ENCODE data around the gene SGCE. TPM values are rescaled to one million over a fixed set of nuclear protein-coding genes. Genes with fewer than 3 reads are reported as not detected.

Gene SGCE
- total RNA-seq, 1 experiment from 2014 or later, result 19.0 TPM

DNA sequence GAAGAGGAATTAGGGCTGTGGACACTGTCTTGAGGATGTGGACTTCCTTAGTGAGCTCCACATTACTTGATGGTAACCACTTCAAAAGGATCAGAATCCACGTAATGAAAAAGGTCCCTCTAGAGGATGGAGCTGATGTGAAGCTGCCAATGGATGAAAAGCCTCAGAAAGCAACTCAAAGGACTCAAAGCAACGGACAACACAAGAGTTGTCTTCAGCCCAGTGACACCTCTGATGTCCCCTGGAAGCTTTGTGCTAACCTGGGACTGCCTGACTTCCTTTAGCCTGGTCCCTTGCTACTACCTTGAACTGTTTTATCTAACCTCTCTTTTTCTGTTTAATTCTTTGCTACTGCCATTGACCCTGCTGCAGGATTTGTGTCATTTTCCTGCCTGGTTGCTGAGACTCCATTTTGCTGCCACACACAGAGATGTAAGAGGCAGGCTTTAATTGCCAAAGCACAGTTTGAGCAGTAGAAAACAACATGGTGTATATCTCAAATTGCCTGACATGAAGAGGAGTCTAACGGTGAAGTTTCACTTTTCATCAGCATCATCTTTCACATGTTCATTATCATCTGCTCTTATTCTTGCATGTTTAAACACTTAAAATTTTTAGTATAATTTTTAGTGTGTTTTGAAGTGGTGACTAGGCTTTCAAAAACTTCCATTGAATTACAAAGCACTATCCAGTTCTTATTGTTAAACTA is 11.1 kb upstream of the SGCE start:
- Mint-ChIP-seq H3K27me3 (ENCODE audit: low read depth) (no peaks in the 10 kb centered on the region), H3K9me3 (peaks cover 31% of the 10 kb centered on the region), H3K36me3 (peaks cover 29% of the 10 kb centered on the region), H3K4me3 (no peak overlapping the region), H3K4me1 (0 out of 2 replicates have a peak, but pooled peaks cover 2% of the 10 kb centered on the region), H3K27ac (no peak overlapping the region)
- no peak for ATAC-seq
- no peak for DNase-seq (ENCODE audit: low spot score)
- TF ChIP-seq ELF4 (CRISPR knock-in tag; IDR thresholded peaks at IDR 0.05; ENCODE audit: low read depth) (no peak), GABPB1 (CRISPR knock-in tag; IDR thresholded peaks at IDR 0.05) (no peak), PRRX2 (CRISPR knock-in tag; IDR thresholded peaks at IDR 0.05) (no peak), NR3C1 (CRISPR knock-in tag; conservative IDR thresholded peaks at IDR 0.05; ENCODE audit: low read depth) (no peak)
- TF ChIP-seq, protein P1, sequence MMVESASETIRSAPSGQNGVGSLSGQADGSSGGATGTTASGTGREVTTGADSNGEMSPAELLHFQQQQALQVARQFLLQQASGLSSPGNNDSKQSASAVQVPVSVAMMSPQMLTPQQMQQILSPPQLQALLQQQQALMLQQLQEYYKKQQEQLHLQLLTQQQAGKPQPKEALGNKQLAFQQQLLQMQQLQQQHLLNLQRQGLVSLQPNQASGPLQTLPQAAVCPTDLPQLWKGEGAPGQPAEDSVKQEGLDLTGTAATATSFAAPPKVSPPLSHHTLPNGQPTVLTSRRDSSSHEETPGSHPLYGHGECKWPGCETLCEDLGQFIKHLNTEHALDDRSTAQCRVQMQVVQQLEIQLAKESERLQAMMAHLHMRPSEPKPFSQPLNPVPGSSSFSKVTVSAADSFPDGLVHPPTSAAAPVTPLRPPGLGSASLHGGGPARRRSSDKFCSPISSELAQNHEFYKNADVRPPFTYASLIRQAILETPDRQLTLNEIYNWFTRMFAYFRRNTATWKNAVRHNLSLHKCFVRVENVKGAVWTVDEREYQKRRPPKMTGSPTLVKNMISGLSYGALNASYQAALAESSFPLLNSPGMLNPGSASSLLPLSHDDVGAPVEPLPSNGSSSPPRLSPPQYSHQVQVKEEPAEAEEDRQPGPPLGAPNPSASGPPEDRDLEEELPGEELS (CRISPR knock-in tag; IDR thresholded peaks at IDR 0.05), result no peak
- TF ChIP-seq, protein P2, sequence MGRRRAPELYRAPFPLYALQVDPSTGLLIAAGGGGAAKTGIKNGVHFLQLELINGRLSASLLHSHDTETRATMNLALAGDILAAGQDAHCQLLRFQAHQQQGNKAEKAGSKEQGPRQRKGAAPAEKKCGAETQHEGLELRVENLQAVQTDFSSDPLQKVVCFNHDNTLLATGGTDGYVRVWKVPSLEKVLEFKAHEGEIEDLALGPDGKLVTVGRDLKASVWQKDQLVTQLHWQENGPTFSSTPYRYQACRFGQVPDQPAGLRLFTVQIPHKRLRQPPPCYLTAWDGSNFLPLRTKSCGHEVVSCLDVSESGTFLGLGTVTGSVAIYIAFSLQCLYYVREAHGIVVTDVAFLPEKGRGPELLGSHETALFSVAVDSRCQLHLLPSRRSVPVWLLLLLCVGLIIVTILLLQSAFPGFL (CRISPR knock-in tag; IDR thresholded peaks at IDR 0.05; ENCODE audit: borderline replicate concordance), result no peak
- TF ChIP-seq, protein P3, sequence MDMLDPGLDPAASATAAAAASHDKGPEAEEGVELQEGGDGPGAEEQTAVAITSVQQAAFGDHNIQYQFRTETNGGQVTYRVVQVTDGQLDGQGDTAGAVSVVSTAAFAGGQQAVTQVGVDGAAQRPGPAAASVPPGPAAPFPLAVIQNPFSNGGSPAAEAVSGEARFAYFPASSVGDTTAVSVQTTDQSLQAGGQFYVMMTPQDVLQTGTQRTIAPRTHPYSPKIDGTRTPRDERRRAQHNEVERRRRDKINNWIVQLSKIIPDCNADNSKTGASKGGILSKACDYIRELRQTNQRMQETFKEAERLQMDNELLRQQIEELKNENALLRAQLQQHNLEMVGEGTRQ (CRISPR knock-in tag; IDR thresholded peaks at IDR 0.05), result no peak
- CTCF ChIA-PET, result no interaction called here
- POLR2A ChIA-PET, result no interaction called here

DNA sequence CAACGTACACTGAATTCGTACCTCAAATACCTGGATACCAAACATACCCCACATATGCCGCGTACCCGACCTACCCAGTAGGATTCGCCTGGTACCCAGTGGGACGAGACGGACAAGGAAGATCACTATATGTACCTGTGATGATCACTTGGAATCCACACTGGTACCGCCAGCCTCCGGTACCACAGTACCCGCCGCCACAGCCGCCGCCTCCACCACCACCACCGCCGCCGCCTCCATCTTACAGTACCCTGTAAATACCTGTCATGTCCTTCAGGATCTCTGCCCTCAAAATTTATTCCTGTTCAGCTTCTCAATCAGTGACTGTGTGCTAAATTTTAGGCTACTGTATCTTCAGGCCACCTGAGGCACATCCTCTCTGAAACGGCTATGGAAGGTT is 9.5 kb upstream of the SGCE start:
- DNase-seq (ENCODE audit: low spot score) (no peak), ATAC-seq (no peak)
- Mint-ChIP-seq H3K27me3 (ENCODE audit: low read depth) (no peaks in the 10 kb centered on the region), H3K9me3 (peaks cover 31% of the 10 kb centered on the region), H3K36me3 (peaks cover 29% of the 10 kb centered on the region), H3K4me3 (no peak overlapping the region), H3K4me1 (peaks cover 9% of the 10 kb centered on the region), H3K27ac (no peak overlapping the region)
- TF ChIP-seq JUN (CRISPR knock-in tag; IDR thresholded peaks at IDR 0.05) (no peak), HMGA2 (CRISPR knock-in tag; IDR thresholded peaks at IDR 0.05) (no peak), NFYB (CRISPR knock-in tag; conservative IDR thresholded peaks at IDR 0.05; ENCODE audit: low read depth) (no peak), PRRX2 (CRISPR knock-in tag; IDR thresholded peaks at IDR 0.05) (no peak), SP1 (CRISPR knock-in tag; conservative IDR thresholded peaks at IDR 0.05) (no peak), ZNF232 (CRISPR knock-in tag; IDR thresholded peaks at IDR 0.05) (no peak), NR1H2 (CRISPR knock-in tag; IDR thresholded peaks at IDR 0.05) (no peak), SOX15 (CRISPR knock-in tag; IDR thresholded peaks at IDR 0.05) (no peak), ESRRA (CRISPR knock-in tag; IDR thresholded peaks at IDR 0.05; ENCODE audit: borderline replicate concordance) (no peak)
- TF ChIP-seq, protein P4, sequence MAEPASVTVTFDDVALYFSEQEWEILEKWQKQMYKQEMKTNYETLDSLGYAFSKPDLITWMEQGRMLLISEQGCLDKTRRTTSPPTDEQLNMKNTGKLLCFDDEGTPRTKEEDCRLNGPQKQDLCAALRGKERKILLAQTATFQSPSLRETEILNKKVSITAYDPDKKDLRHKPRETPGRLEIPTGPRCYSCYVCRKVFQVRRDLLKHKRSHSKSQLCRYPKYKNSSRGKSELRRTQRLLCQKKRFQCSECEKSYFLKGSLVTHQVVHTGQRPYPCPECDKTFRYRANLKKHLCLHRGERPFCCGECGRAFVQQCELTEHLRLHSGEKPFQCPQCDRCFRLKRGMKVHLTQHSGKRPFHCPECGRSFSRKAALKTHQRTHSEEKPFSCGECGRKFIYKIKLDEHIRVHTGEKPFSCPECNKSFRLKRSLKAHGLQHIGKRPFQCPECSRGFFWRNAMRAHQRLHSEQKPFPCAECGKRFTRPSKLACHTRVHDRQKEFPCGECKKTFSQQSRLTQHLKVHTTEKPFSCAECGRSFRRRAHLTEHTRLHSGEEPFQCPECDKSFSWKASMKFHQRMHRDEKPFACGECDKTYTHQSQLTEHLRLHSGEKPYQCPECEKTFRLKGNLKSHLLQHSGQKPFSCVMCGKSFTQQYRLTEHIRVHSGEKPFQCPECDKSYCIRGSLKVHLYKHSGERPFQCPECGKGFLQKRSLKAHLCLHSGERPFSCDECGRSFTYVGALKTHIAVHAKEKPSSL (CRISPR knock-in tag; conservative IDR thresholded peaks at IDR 0.05), result no peak
- TF ChIP-seq, protein P5, sequence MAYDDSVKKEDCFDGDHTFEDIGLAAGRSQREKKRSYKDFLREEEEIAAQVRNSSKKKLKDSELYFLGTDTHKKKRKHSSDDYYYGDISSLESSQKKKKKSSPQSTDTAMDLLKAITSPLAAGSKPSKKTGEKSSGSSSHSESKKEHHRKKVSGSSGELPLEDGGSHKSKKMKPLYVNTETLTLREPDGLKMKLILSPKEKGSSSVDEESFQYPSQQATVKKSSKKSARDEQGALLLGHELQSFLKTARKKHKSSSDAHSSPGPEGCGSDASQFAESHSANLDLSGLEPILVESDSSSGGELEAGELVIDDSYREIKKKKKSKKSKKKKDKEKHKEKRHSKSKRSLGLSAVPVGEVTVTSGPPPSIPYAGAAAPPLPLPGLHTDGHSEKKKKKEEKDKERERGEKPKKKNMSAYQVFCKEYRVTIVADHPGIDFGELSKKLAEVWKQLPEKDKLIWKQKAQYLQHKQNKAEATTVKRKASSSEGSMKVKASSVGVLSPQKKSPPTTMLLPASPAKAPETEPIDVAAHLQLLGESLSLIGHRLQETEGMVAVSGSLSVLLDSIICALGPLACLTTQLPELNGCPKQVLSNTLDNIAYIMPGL (CRISPR knock-in tag; IDR thresholded peaks at IDR 0.05), result no peak
- TF ChIP-seq, protein P6, sequence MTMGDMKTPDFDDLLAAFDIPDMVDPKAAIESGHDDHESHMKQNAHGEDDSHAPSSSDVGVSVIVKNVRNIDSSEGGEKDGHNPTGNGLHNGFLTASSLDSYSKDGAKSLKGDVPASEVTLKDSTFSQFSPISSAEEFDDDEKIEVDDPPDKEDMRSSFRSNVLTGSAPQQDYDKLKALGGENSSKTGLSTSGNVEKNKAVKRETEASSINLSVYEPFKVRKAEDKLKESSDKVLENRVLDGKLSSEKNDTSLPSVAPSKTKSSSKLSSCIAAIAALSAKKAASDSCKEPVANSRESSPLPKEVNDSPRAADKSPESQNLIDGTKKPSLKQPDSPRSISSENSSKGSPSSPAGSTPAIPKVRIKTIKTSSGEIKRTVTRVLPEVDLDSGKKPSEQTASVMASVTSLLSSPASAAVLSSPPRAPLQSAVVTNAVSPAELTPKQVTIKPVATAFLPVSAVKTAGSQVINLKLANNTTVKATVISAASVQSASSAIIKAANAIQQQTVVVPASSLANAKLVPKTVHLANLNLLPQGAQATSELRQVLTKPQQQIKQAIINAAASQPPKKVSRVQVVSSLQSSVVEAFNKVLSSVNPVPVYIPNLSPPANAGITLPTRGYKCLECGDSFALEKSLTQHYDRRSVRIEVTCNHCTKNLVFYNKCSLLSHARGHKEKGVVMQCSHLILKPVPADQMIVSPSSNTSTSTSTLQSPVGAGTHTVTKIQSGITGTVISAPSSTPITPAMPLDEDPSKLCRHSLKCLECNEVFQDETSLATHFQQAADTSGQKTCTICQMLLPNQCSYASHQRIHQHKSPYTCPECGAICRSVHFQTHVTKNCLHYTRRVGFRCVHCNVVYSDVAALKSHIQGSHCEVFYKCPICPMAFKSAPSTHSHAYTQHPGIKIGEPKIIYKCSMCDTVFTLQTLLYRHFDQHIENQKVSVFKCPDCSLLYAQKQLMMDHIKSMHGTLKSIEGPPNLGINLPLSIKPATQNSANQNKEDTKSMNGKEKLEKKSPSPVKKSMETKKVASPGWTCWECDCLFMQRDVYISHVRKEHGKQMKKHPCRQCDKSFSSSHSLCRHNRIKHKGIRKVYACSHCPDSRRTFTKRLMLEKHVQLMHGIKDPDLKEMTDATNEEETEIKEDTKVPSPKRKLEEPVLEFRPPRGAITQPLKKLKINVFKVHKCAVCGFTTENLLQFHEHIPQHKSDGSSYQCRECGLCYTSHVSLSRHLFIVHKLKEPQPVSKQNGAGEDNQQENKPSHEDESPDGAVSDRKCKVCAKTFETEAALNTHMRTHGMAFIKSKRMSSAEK (CRISPR knock-in tag; IDR thresholded peaks at IDR 0.05; ENCODE audit: borderline replicate concordance), result no peak
- TF ChIP-seq, protein P7, sequence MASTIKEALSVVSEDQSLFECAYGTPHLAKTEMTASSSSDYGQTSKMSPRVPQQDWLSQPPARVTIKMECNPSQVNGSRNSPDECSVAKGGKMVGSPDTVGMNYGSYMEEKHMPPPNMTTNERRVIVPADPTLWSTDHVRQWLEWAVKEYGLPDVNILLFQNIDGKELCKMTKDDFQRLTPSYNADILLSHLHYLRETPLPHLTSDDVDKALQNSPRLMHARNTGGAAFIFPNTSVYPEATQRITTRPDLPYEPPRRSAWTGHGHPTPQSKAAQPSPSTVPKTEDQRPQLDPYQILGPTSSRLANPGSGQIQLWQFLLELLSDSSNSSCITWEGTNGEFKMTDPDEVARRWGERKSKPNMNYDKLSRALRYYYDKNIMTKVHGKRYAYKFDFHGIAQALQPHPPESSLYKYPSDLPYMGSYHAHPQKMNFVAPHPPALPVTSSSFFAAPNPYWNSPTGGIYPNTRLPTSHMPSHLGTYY (CRISPR knock-in tag; IDR thresholded peaks at IDR 0.05), result no peak
- TF ChIP-seq, protein P8, sequence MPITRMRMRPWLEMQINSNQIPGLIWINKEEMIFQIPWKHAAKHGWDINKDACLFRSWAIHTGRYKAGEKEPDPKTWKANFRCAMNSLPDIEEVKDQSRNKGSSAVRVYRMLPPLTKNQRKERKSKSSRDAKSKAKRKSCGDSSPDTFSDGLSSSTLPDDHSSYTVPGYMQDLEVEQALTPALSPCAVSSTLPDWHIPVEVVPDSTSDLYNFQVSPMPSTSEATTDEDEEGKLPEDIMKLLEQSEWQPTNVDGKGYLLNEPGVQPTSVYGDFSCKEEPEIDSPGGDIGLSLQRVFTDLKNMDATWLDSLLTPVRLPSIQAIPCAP (CRISPR knock-in tag; IDR thresholded peaks at IDR 0.05), result no peak
- CTCF ChIA-PET, result no interaction called here
- POLR2A ChIA-PET, result no interaction called here

Measured in WTC11 (cell line).